Neural cell (in vitro differentiated cells): ENCODE measurements around the gene SLIT3. TPM values are rescaled to one million over a fixed set of nuclear protein-coding genes. Genes with fewer than 3 reads are reported as not detected.

ENCODE experiments used
- H2AFZ ChIP-seq: fragments of 200-600, 300-800 bp; sonication (generic), shearing (Covaris generic); 2 replicates; pipeline ENCODE4 v1.6.0; 2014; ENCODE audit warnings: low read depth, mild to moderate bottlenecking, antibody characterized with exemption, low read length, moderate library complexity
- H3F3A ChIP-seq: fragments of 200-600 bp; shearing (Covaris generic); 2 replicates; pipeline ENCODE4 v1.6.1; 2016; ENCODE audit warnings: mild to moderate bottlenecking, moderate library complexity, mixed read lengths, antibody characterized with exemption, low read length; ENCODE audit not compliant: insufficient read depth, poor library complexity, severe bottlenecking
- H3K27ac ChIP-seq: fragments of 200-600, 300-800 bp; sonication (generic), shearing (Covaris generic); 2 replicates; pipeline ENCODE4 v1.5.1; 2014; ENCODE audit warnings: mild to moderate bottlenecking, low read length, moderate library complexity
- H3K27me3 ChIP-seq: fragments of 300-800, 200-600 bp; sonication (generic), shearing (Covaris generic); 2 replicates; pipeline ENCODE4 v1.6.0; 2014; ENCODE audit warnings: mild to moderate bottlenecking, low read depth, low read length, moderate library complexity; ENCODE audit not compliant: insufficient read depth
- H3K36me3 ChIP-seq: fragments of 300-800, 200-600 bp; sonication (generic), shearing (Covaris generic); 2 replicates; pipeline ENCODE4 v1.5.1; 2014; ENCODE audit warnings: mild to moderate bottlenecking, antibody characterized with exemption, low read length, moderate library complexity; ENCODE audit not compliant: insufficient read depth
- H3K4me2 ChIP-seq: fragments of 300-800, 200-600 bp; sonication (generic), shearing (Covaris generic); 2 replicates; pipeline ENCODE4 v1.6.0; 2014; ENCODE audit warnings: mild to moderate bottlenecking, low read length
- H3K4me3 ChIP-seq: fragments of 300-800, 200-600 bp; sonication (generic), shearing (Covaris generic); 2 replicates; pipeline ENCODE4 v1.5.1; 2014; ENCODE audit warnings: mild to moderate bottlenecking, low read length, moderate library complexity
- H3K79me2 ChIP-seq: fragments of 200-600 bp; shearing (Covaris generic); replicated peaks from 2 replicates; pipeline ENCODE4 v1.6.0; 2014; ENCODE audit warnings: mild to moderate bottlenecking, low read length, moderate library complexity; ENCODE audit not compliant: insufficient read depth
- H3K9ac ChIP-seq: fragments of 300-800, 200-600 bp; sonication (generic), shearing (Covaris generic); 2 replicates; pipeline ENCODE4 v1.6.1; 2016; ENCODE audit warnings: mild to moderate bottlenecking, low read length, mixed read lengths
- H3K9me2 ChIP-seq: fragments of 200-600 bp; shearing (Covaris generic); 2 replicates; pipeline ENCODE4 v1.6.1; 2016; ENCODE audit warnings: mild to moderate bottlenecking, low read length, mixed read lengths; ENCODE audit not compliant: insufficient read depth
- H3K9me3 ChIP-seq: fragments of 200-600, 300-800 bp; sonication (generic), shearing (Covaris generic); 2 replicates; pipeline ENCODE4 v1.6.1; 2016; ENCODE audit warnings: mild to moderate bottlenecking, mixed run types, low read length, moderate library complexity, mixed read lengths
- H4K20me1 ChIP-seq: fragments of 200-600 bp; shearing (Covaris generic); 2 replicates; pipeline ENCODE4 v1.6.1; 2016; ENCODE audit warnings: mild to moderate bottlenecking, mixed run types; ENCODE audit not compliant: insufficient read depth
- EP300 ChIP-seq: fragments of 450-650 bp; conservative IDR thresholded peaks from 2 replicates; pipeline ENCODE4 v1.6.1; 2014; ENCODE audit warnings: antibody characterized with exemption, mild to moderate bottlenecking, moderate library complexity; ENCODE audit not compliant: poor library complexity, severe bottlenecking
- EZH2 ChIP-seq: fragments of 200-600, 300-800 bp; shearing (Covaris generic), sonication (generic); IDR thresholded peaks from 2 replicates; pipeline ENCODE4 v1.6.1; 2014; ENCODE audit warnings: antibody characterized with exemption, low read length, borderline replicate concordance, mild to moderate bottlenecking; ENCODE audit not compliant: insufficient read depth, poor library complexity, severe bottlenecking
- MXI1 ChIP-seq: fragments of 450-650 bp; conservative IDR thresholded peaks from 2 replicates; pipeline ENCODE4 v1.6.1; 2014; ENCODE audit warnings: antibody characterized with exemption, mild to moderate bottlenecking; ENCODE audit not compliant: poor library complexity, severe bottlenecking
- POLR2AphosphoS5 ChIP-seq: IDR thresholded peaks from 2 replicates; pipeline ENCODE4 v1.6.1; 2012
- RAD21 ChIP-seq: fragments of 450-650 bp; conservative IDR thresholded peaks from 2 replicates; pipeline ENCODE4 v1.6.1; 2014; ENCODE audit warnings: antibody characterized with exemption, mild to moderate bottlenecking, moderate library complexity
- REST ChIP-seq: IDR thresholded peaks from 2 replicates; pipeline ENCODE4 v1.6.1; 2012; ENCODE audit warnings: borderline replicate concordance
- SMC3 ChIP-seq: fragments of 450-650 bp; conservative IDR thresholded peaks from 2 replicates; pipeline ENCODE4 v1.6.1; 2014; ENCODE audit warnings: antibody characterized with exemption, mild to moderate bottlenecking, moderate library complexity; ENCODE audit not compliant: poor library complexity
- TAF1 ChIP-seq: IDR thresholded peaks from 2 replicates; pipeline ENCODE4 v1.6.1; 2012; ENCODE audit warnings: low read depth
- polyA plus RNA-seq: library from polyadenylated mRNA; depleted of rRNA; stranded (reverse); fragments of >200 nt; gene quantifications from 2 replicates; pipeline ENCODE4 v1.2.3, GENCODE V29; 2014
- TF ChIP-seq, protein P1 (sequence below): fragments of 450-650 bp; IDR thresholded peaks from 2 replicates; pipeline ENCODE4 v1.5.1; 2014; ENCODE audit warnings: antibody characterized with exemption, mild to moderate bottlenecking, moderate library complexity; ENCODE audit not compliant: poor library complexity, severe bottlenecking

SLIT3 gene
- polyA plus RNA-seq, 1 donor from 2014 or later = 1.2 TPM

GRCh38 chr5:169147534-169147933, 153.4 kb downstream of the SLIT3 start:
- no peaks in the 10 kb centered on the region for H3F3A ChIP-seq
- no peaks in the 10 kb centered on the region for H4K20me1 ChIP-seq
- no peak overlapping the region for H3K4me3 ChIP-seq
- no peak overlapping the region for H3K4me2 ChIP-seq
- H3K36me3 ChIP-seq = no peaks in the 10 kb centered on the region
- H3K9me3 ChIP-seq = no peaks in the 10 kb centered on the region
- no peak overlapping the region for H2AFZ ChIP-seq
- no peak overlapping the region for H3K27ac ChIP-seq
- H3K79me2 ChIP-seq = no peaks in the 10 kb centered on the region
- no peaks in the 10 kb centered on the region for H3K9me2 ChIP-seq
- TF ChIP-seq SMC3 (no peak), MXI1 (no peak), POLR2AphosphoS5 (no peak), RAD21 (no peak), REST (no peak), EP300 (no peak), TAF1 (no peak), EZH2 (no peak)
- TF ChIP-seq, protein P1, sequence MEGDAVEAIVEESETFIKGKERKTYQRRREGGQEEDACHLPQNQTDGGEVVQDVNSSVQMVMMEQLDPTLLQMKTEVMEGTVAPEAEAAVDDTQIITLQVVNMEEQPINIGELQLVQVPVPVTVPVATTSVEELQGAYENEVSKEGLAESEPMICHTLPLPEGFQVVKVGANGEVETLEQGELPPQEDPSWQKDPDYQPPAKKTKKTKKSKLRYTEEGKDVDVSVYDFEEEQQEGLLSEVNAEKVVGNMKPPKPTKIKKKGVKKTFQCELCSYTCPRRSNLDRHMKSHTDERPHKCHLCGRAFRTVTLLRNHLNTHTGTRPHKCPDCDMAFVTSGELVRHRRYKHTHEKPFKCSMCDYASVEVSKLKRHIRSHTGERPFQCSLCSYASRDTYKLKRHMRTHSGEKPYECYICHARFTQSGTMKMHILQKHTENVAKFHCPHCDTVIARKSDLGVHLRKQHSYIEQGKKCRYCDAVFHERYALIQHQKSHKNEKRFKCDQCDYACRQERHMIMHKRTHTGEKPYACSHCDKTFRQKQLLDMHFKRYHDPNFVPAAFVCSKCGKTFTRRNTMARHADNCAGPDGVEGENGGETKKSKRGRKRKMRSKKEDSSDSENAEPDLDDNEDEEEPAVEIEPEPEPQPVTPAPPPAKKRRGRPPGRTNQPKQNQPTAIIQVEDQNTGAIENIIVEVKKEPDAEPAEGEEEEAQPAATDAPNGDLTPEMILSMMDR = no peak
- no peak overlapping the region for H3K9ac ChIP-seq
- no peaks in the 10 kb centered on the region for H3K27me3 ChIP-seq

DNA sequence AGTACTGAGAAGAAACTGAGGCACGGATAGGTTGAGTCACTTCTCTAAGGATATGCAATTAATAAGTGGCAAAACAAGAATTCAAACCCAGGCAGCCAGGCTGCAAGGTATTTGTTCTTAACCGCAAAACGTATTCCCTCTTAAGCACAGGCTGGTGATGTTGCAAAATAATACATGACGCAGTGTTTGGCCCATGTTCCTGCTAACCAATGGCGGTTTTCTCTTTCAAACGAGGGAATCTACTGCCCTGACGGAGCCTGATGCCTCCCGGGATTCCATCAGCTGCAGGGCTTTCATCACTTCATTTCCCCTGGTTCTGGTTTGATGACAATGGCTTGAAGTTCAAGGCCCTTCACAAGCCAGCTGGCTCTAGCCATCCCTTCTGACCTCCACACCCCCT, 154.8 kb downstream of the SLIT3 start:
- Histone ChIP-seq H3K9me2 (no peaks in the 10 kb centered on the region), H4K20me1 (no peaks in the 10 kb centered on the region), H3K4me3 (no peak overlapping the region), H3K9ac (no peak overlapping the region), H3K27ac (no peak overlapping the region), H3K4me2 (no peak overlapping the region), H3K79me2 (no peaks in the 10 kb centered on the region), H2AFZ (no peak overlapping the region), H3K27me3 (no peaks in the 10 kb centered on the region), H3K9me3 (no peaks in the 10 kb centered on the region), H3K36me3 (no peaks in the 10 kb centered on the region), H3F3A (no peaks in the 10 kb centered on the region)
- no peak for TF ChIP-seq RAD21
- TF ChIP-seq, protein P1 = no peak
- TF ChIP-seq EZH2 = no peak
- no peak for TF ChIP-seq MXI1
- TF ChIP-seq POLR2AphosphoS5 = no peak
- no peak for TF ChIP-seq REST
- no peak for TF ChIP-seq EP300
- no peak for TF ChIP-seq SMC3
- TF ChIP-seq TAF1 = no peak
